Mononuclear cell (primary cell): ENCODE results near the gene POLE2. TPM values are rescaled to one million over a fixed set of nuclear protein-coding genes. Genes with fewer than 3 reads are reported as not detected.
A peak's percentile ranks its signal among the peaks of the same experiment; 100 is the strongest.

Source experiments
- H3K27me3 ChIP-seq: 2 replicates; pipeline ENCODE4 v1.6.0; 2011; ENCODE audit warnings: low read length, control low read depth; ENCODE audit not compliant: insufficient read depth
- H3K4me1 ChIP-seq: 2 replicates; pipeline ENCODE4 v1.5.1; 2011; ENCODE audit warnings: mild to moderate bottlenecking, low read length, control low read depth; ENCODE audit not compliant: insufficient read depth
- H3K4me3 ChIP-seq: 2 replicates; pipeline ENCODE4 v1.5.1; 2011; ENCODE audit warnings: mild to moderate bottlenecking, low read length, moderate library complexity
- H3K9me3 ChIP-seq: 2 replicates; pipeline ENCODE4 v1.5.1; 2011; ENCODE audit warnings: low read depth, mild to moderate bottlenecking, control low read depth, low read length
- total RNA-seq: library from RNA; depleted of rRNA; stranded (reverse); fragments of >200 nt; gene quantifications from one replicate; pipeline ENCODE4 v1.2.3, GENCODE V29; 2012

POLE2 gene
- total RNA-seq, 1 donor = 3.1 TPM

DNA sequence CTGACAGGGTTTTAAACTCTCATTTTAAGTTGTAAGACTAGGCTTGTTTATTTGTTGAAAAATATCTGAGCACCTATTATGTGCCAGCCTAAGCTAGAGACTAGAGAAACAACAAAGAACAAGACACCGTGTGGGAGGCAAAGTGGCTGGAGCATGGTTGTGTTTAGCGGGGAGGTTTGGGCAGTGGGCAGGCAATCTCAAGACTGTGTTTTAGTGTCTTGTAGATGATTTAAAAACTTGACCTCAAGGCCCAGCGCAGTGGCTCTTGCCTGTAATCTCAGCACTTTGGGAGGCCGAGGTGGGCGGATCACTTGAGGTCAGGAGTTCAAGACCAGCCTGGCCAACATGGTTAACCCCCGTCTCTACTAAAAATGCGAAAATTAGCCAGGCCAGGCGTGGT, 75.3 kb downstream of the POLE2 start:
- no peaks in the 10 kb centered on the region for H3K9me3 ChIP-seq
- peaks cover 2% of the 10 kb centered on the region for H3K4me1 ChIP-seq
- H3K4me3 ChIP-seq = no peak overlapping the region
- no peaks in the 10 kb centered on the region for H3K27me3 ChIP-seq

GRCh38 chr14:49612251-49612650, 75.8 kb downstream of the POLE2 start:
- Histone ChIP-seq H3K27me3 (no peaks in the 10 kb centered on the region), H3K9me3 (no peaks in the 10 kb centered on the region), H3K4me3 (no peak overlapping the region), H3K4me1 (no peaks in the 10 kb centered on the region)

DNA sequence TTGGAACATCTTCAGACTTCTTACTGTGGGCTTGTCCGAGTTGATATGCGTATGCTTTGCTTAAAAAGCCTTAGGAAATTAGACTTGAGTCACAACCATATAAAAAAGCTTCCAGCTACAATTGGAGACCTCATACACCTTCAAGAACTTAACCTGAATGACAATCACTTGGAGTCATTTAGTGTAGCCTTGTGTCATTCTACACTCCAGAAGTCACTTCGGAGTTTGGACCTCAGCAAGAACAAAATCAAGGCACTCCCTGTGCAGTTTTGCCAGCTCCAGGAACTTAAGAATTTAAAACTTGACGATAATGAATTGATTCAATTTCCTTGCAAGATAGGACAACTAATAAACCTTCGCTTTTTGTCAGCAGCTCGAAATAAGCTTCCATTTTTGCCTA, 80.4 kb downstream of the POLE2 start:
- Histone ChIP-seq H3K9me3 (no peaks in the 10 kb centered on the region), H3K27me3 (no peaks in the 10 kb centered on the region), H3K4me1 (no peaks in the 10 kb centered on the region), H3K4me3 (no peak overlapping the region)

GRCh38 chr14:49598485-49599300, 89.3 kb downstream of the POLE2 start, which contains the start of gene LRR1:
Gene LRR1, plus strand, starts transcription at chr14:49598940. Its CDS starts 81 bp downstream, at chr14:49599021.
- peaks cover 20% of the 10 kb centered on the region for H3K4me1 ChIP-seq
- H3K9me3 ChIP-seq = no peaks in the 10 kb centered on the region
- peak within 1 kb of the TSS; percentile 91 for H3K4me3 ChIP-seq
- H3K27me3 ChIP-seq = no peaks in the 10 kb centered on the region

DNA sequence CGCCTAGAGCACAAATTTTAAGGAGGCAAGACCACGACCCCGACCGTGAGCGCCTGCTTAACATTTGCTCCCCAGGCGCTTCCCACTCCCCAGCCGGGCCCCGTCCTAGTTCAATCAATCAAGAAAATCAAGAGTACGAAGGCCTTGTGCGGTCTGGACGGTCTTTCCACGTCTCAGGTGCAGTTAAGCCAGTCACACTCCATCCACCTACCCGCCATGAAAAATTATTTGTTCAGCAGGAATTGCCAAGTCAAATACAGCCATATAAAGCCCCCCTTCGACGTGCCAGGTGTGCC, 89.9 kb downstream of the POLE2 start:
- no peaks in the 10 kb centered on the region for H3K9me3 ChIP-seq
- no peaks in the 10 kb centered on the region for H3K27me3 ChIP-seq
- H3K4me3 ChIP-seq = peak overlapping the region; percentile 91
- peaks cover 20% of the 10 kb centered on the region for H3K4me1 ChIP-seq

DNA sequence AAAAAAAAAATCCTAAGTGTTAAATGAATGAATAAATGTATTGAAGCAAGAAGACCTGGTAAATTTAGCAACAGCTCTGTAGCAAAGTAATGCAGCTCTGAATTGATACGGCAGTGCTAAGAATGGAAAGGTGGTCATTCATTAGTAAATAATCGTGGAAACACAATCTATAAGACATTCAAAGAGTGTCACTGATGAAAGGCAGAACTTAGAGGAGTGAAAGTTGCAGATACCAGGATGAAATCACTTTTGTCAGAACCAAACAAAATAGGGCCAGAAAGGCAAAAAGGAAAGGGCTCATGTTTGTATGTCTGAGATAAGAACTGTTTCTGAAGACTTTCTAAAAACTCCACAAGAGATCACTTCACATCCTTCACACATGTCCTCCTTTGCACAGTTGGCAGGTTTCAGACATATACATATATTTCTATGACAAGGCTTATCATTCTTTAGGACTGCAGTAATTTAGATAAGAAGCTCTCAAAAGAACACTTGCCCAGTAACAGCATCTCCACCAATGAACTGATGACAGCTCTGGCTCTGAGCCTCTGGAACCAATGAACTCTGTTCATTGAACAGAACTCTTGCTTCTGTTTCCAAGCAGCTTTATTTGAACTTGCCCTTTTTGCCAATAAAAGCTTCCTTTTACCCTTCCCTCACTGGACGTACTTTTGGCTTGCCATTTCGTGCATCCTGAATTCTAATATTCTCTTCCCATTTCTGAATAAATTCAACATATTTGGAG, 93.5 kb downstream of the POLE2 start:
- peaks cover 14% of the 10 kb centered on the region for H3K4me1 ChIP-seq
- H3K4me3 ChIP-seq = no peak overlapping the region
- no peaks in the 10 kb centered on the region for H3K27me3 ChIP-seq
- H3K9me3 ChIP-seq = no peaks in the 10 kb centered on the region

Other genes with a start within 250 kb of the POLE2 start
- 7,710 TPM for gene RPS29, start 101.8 kb downstream of the POLE2 start, total RNA-seq
- gene LRR1, start 89.3 kb downstream of the POLE2 start, total RNA-seq = 10.8 TPM
- 324 TPM for gene RPL36AL, start 67.6 kb downstream of the POLE2 start, total RNA-seq
- 37.0 TPM for gene MGAT2, start 67.4 kb downstream of the POLE2 start, total RNA-seq
- 8.3 TPM for gene DNAAF2, start 53.0 kb downstream of the POLE2 start, total RNA-seq
- gene KLHDC1, start 4.9 kb upstream of the POLE2 start, total RNA-seq = 14.9 TPM
- gene KLHDC2, start 79.9 kb upstream of the POLE2 start, total RNA-seq = 116 TPM
- gene NEMF, start 164.6 kb upstream of the POLE2 start, total RNA-seq = 166 TPM
- gene ARF6, start 204.9 kb upstream of the POLE2 start, total RNA-seq = 92.5 TPM